Keratinocyte (primary cell): Measurements from ENCODE around the gene TRDN. TPM values are rescaled to one million over a fixed set of nuclear protein-coding genes. Genes with fewer than 3 reads are reported as not detected.

Experiments
- DNase-seq: peaks from one replicate; pipeline ENCODE4 v3.0.0-alpha.2; 2011; ENCODE audit warnings: low read depth, missing footprints, low spot score
- FAIRE-seq: peaks from 2 replicates; lab custom pipeline; 2011; peaks lifted over from hg19 to GRCh38; lab: Jason Lieb, UNC
- H2AFZ ChIP-seq: 2 replicates; pipeline ENCODE4 v1.6.0; 2012; ENCODE audit warnings: low read length, control low read depth, inconsistent platforms; ENCODE audit not compliant: control insufficient read depth
- H3K27ac ChIP-seq: 2 replicates; pipeline ENCODE4 v1.5.1; 2011; ENCODE audit warnings: low read length; ENCODE audit not compliant: control insufficient read depth, insufficient read depth
- H3K27me3 ChIP-seq: 3 replicates; pipeline ENCODE4 v1.6.0; 2011; ENCODE audit warnings: low read length; ENCODE audit not compliant: control insufficient read depth, insufficient read depth; ENCODE audit errors: extremely low read depth
- H3K36me3 ChIP-seq, 2 experiments: 2 replicates in 1 of 2; 3 replicates in 1 of 2; pipeline ENCODE4 v1.5.1; 2011; ENCODE audit warnings: low read length in 2 of 2, mild to moderate bottlenecking in 1 of 2; ENCODE audit not compliant: control insufficient read depth in 2 of 2, insufficient read depth in 2 of 2; ENCODE audit errors: extremely low read depth in 1 of 2
- H3K4me1 ChIP-seq: 3 replicates; pipeline ENCODE4 v1.5.1; 2011; ENCODE audit warnings: low read length; ENCODE audit not compliant: control insufficient read depth, insufficient read depth; ENCODE audit errors: extremely low read depth
- H3K4me2 ChIP-seq: 3 replicates; pipeline ENCODE4 v1.6.0; 2011; ENCODE audit warnings: low read depth, low read length; ENCODE audit not compliant: control insufficient read depth, insufficient read depth; ENCODE audit errors: extremely low read depth
- H3K4me3 ChIP-seq, 3 experiments: fragments of 200-600 bp in 1 of 3; sonication (generic) in 1 of 3; 2 replicates in 2 of 3; 3 replicates in 1 of 3; pipeline ENCODE4 v1.5.1; 2011 to 2016; ENCODE audit warnings: low read length in 3 of 3, mild to moderate bottlenecking in 3 of 3, control low read depth in 2 of 3, inconsistent platforms in 1 of 3, low read depth in 1 of 3, mixed read lengths in 1 of 3, mixed run types in 1 of 3, moderate library complexity in 1 of 3; ENCODE audit not compliant: control insufficient read depth in 2 of 3, insufficient read depth in 2 of 3; ENCODE audit errors: extremely low read depth in 1 of 3
- H3K79me2 ChIP-seq: 2 replicates; pipeline ENCODE4 v1.6.0; 2012; ENCODE audit warnings: low read length; ENCODE audit not compliant: control insufficient read depth, insufficient read depth
- H3K9ac ChIP-seq: 3 replicates; pipeline ENCODE4 v1.6.0; 2011; ENCODE audit warnings: low read length; ENCODE audit not compliant: control insufficient read depth, insufficient read depth; ENCODE audit errors: extremely low read depth
- H3K9me1 ChIP-seq: 3 replicates; pipeline ENCODE4 v1.6.0; 2011; ENCODE audit warnings: low read length; ENCODE audit not compliant: control insufficient read depth, insufficient read depth; ENCODE audit errors: extremely low read depth
- H3K9me3 ChIP-seq: 2 replicates; pipeline ENCODE4 v1.5.1; 2012; ENCODE audit warnings: low read depth, low read length; ENCODE audit not compliant: control insufficient read depth
- H4K20me1 ChIP-seq: 3 replicates; pipeline ENCODE4 v1.6.0; 2011; ENCODE audit warnings: low read length; ENCODE audit not compliant: control insufficient read depth, insufficient read depth; ENCODE audit errors: extremely low read depth
- EZH2 ChIP-seq: IDR thresholded peaks from one replicate; pipeline ENCODE4 v1.6.1; 2012; ENCODE audit warnings: inconsistent platforms, mild to moderate bottlenecking, low read length, moderate library complexity
- dilution Hi-C: fragments of 300-500 bp; cut with MboI; formaldehyde crosslinking; loops from one replicate; pipeline ENCODE4 v1.7.0; 2020; ENCODE audit warnings: low sequenced_read_pairs; ENCODE audit not compliant: extremely low pct_ligation_motif_present
- polyA plus RNA-seq, 5 experiments: library from polyadenylated mRNA; depleted of rRNA in 3 of 5; stranded (reverse) in 3 of 5; stranded (forward) in 1 of 5; unstranded in 1 of 5; fragments of >200 nt; gene quantifications; 1 replicate in 1 of 5; 2 replicates in 3 of 5; 3 replicates in 1 of 5; pipeline versions ENCODE4 v1.2.1 to v1.2.3, GENCODE V29; 2011 to 2012; ENCODE audit warnings: missing spikeins in 2 of 5, low read depth in 1 of 5, low replicate concordance in 1 of 5
- TF ChIP-seq, protein P1 (sequence below), 3 experiments: IDR thresholded peaks in 1 of 3; conservative IDR thresholded peaks in 1 of 3; optimal IDR thresholded peaks in 1 of 3; 2 replicates in 2 of 3; 3 replicates in 1 of 3; pipeline versions ENCODE3 to v1.5.1; 2011; ENCODE audit warnings: low read length in 3 of 3, mild to moderate bottlenecking in 3 of 3, moderate library complexity in 2 of 3, control low read depth in 1 of 3, inconsistent platforms in 1 of 3; ENCODE audit not compliant: insufficient read depth in 2 of 3; ENCODE audit errors: extremely low read depth in 1 of 3

Gene TRDN
- polyA plus RNA-seq, 1 donor (not counting 4 experiments of a cell fraction or from before 2014, with no cell fraction given) = not detected

DNA sequence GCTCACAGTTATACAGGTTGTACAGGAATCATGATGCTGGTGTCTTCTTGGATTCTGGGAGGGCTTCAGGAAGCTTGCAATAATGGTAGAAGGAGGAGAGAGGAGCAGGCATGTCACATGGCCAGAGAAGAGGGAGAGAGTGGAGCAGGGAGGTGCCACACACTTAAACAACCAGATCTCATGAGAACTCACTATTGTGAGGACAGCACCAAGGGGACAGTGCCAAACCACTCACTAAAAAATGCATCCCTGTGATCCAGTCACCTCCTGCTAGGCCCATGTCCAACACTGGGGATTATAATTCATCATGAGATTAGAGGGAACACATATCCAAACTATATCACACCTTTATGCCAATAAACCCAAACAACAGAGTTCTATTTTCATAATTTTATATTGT, 67.2 kb downstream of the TRDN start:
- no peak overlapping the region for H3K27ac ChIP-seq
- no peaks in the 10 kb centered on the region for H3K9me3 ChIP-seq
- H3K4me1 ChIP-seq = no peaks in the 10 kb centered on the region
- no peaks in the 10 kb centered on the region for H3K9me1 ChIP-seq
- TF ChIP-seq, protein P1, sequence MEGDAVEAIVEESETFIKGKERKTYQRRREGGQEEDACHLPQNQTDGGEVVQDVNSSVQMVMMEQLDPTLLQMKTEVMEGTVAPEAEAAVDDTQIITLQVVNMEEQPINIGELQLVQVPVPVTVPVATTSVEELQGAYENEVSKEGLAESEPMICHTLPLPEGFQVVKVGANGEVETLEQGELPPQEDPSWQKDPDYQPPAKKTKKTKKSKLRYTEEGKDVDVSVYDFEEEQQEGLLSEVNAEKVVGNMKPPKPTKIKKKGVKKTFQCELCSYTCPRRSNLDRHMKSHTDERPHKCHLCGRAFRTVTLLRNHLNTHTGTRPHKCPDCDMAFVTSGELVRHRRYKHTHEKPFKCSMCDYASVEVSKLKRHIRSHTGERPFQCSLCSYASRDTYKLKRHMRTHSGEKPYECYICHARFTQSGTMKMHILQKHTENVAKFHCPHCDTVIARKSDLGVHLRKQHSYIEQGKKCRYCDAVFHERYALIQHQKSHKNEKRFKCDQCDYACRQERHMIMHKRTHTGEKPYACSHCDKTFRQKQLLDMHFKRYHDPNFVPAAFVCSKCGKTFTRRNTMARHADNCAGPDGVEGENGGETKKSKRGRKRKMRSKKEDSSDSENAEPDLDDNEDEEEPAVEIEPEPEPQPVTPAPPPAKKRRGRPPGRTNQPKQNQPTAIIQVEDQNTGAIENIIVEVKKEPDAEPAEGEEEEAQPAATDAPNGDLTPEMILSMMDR (optimal IDR thresholded peaks at IDR 0.05 in 1 of 3, IDR thresholded peaks at IDR 0.05 in 1 of 3, conservative IDR thresholded peaks at IDR 0.05 in 1 of 3; ENCODE audit: extremely low read depth in 1 of 3, insufficient read depth in 2 of 3, low read length in 3 of 3) = no peak
- TF ChIP-seq EZH2 = no peak
- no peaks in the 10 kb centered on the region for H3K36me3 ChIP-seq
- H3K27me3 ChIP-seq = no peaks in the 10 kb centered on the region
- H3K79me2 ChIP-seq = no peaks in the 10 kb centered on the region
- no peaks in the 10 kb centered on the region for H4K20me1 ChIP-seq
- no peak for DNase-seq
- FAIRE-seq = no peak
- H2AFZ ChIP-seq = no peak overlapping the region
- no peak overlapping the region for H3K9ac ChIP-seq
- H3K4me3 ChIP-seq = no peak overlapping the region
- dilution Hi-C loops = no loop called here
- H3K4me2 ChIP-seq = no peak overlapping the region

DNA sequence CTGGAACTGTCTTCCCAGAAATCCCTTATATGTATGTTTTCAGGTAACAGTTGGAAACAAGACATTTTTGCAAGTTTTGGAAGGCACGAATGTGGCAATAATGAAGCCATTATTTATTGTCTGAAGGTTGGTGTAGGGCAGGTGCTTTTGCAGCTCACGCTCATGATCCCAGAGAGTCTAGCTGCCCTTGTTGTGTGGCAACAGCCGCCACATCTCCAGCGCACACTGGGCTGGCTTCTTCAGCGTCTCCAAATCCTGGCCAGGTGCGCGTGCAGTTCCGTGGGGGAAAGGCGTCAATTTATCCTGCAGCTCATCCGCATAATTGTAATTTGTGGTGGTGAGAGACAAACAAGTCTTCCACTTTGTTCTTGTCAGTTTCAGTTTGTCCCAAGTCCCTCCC, 71.2 kb downstream of the TRDN start:
- TF ChIP-seq EZH2 = no peak
- TF ChIP-seq, protein P1 (optimal IDR thresholded peaks at IDR 0.05 in 1 of 3, IDR thresholded peaks at IDR 0.05 in 1 of 3, conservative IDR thresholded peaks at IDR 0.05 in 1 of 3; ENCODE audit: extremely low read depth in 1 of 3, insufficient read depth in 2 of 3, low read length in 3 of 3) = no peak
- no peaks in the 10 kb centered on the region for H3K9me1 ChIP-seq
- H3K27me3 ChIP-seq = no peaks in the 10 kb centered on the region
- H3K9me3 ChIP-seq = no peaks in the 10 kb centered on the region
- no peak for DNase-seq
- H3K36me3 ChIP-seq = no peaks in the 10 kb centered on the region
- H3K9ac ChIP-seq = no peak overlapping the region
- no peak for FAIRE-seq
- no peak overlapping the region for H2AFZ ChIP-seq
- no peaks in the 10 kb centered on the region for H3K4me1 ChIP-seq
- H3K4me2 ChIP-seq = no peak overlapping the region
- no peak overlapping the region for H3K27ac ChIP-seq
- dilution Hi-C loops = no loop called here
- H4K20me1 ChIP-seq = no peaks in the 10 kb centered on the region
- no peak overlapping the region for H3K4me3 ChIP-seq
- H3K79me2 ChIP-seq = no peaks in the 10 kb centered on the region
